HL-60 (cell line): ENCODE results near the gene STK32B.

Experiments used
- DNase-seq, 2 experiments: peaks; one replicate each; pipeline ENCODE4 v3.0.0-alpha.2; 2010 to 2020; ENCODE audit warnings: low read depth in 1 of 2, low spot score in 1 of 2
- H3K27ac ChIP-seq: fragments of 250-450 bp; sonication (Bioruptor Pico); replicated peaks from 2 replicates; pipeline ENCODE4 v1.5.1; 2020; ENCODE audit warnings: mild to moderate bottlenecking, moderate library complexity
- H3K27me3 ChIP-seq: fragments of 250-450 bp; sonication (Bioruptor Pico); 2 replicates; pipeline ENCODE4 v1.5.1; 2021; ENCODE audit warnings: mild to moderate bottlenecking, moderate library complexity; ENCODE audit not compliant: insufficient read depth, poor library complexity, severe bottlenecking
- H3K4me3 ChIP-seq: replicated peaks from 2 replicates; pipeline ENCODE4 v1.5.1; 2011; ENCODE audit warnings: mild to moderate bottlenecking, control low read depth, low read length; ENCODE audit not compliant: insufficient read depth
- GABPA ChIP-seq: IDR thresholded peaks from 2 replicates; pipeline ENCODE4 v1.6.1; 2012; ENCODE audit warnings: low read depth
- POLR2AphosphoS5 ChIP-seq: IDR thresholded peaks from 2 replicates; pipeline ENCODE4 v1.6.1; 2012; ENCODE audit warnings: low read depth
- SPI1 ChIP-seq: IDR thresholded peaks from 2 replicates; pipeline ENCODE4 v1.6.1; 2012; ENCODE audit warnings: low read depth, mild to moderate bottlenecking, borderline replicate concordance
- TF ChIP-seq, protein P1 (sequence below): IDR thresholded peaks from 2 replicates; pipeline ENCODE4 v1.6.1; 2012; ENCODE audit warnings: low read depth; ENCODE audit not compliant: insufficient replicate concordance
- TF ChIP-seq, protein P2 (sequence below): IDR thresholded peaks from one replicate; pipeline ENCODE4 v1.5.1; 2011; ENCODE audit warnings: low read length, control low read depth, inconsistent platforms; ENCODE audit not compliant: insufficient read depth

The STK32B gene

DNA sequence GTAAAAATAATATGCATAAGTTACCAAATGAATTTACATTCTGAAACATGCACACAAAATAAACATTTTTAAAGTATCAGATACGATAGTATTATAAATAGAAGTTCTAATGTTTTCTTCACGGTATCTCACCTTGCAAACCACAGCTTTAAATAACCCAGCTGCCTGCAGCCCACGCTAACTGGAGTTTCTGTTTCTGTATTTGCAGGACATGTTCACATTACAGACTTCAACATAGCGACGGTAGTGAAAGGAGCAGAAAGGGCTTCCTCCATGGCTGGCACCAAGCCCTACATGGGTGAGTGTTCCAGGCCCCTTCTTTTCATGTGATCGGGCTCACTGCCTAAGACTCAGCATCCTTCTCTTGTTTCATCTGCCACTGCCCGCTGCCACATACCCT is 365.4 kb downstream of the STK32B start:
- H3K27me3 ChIP-seq, result no peaks in the 10 kb centered on the region
- H3K27ac ChIP-seq, result no peak overlapping the region
- TF ChIP-seq POLR2AphosphoS5 (no peak), SPI1 (no peak), GABPA (no peak)
- TF ChIP-seq, protein P1, sequence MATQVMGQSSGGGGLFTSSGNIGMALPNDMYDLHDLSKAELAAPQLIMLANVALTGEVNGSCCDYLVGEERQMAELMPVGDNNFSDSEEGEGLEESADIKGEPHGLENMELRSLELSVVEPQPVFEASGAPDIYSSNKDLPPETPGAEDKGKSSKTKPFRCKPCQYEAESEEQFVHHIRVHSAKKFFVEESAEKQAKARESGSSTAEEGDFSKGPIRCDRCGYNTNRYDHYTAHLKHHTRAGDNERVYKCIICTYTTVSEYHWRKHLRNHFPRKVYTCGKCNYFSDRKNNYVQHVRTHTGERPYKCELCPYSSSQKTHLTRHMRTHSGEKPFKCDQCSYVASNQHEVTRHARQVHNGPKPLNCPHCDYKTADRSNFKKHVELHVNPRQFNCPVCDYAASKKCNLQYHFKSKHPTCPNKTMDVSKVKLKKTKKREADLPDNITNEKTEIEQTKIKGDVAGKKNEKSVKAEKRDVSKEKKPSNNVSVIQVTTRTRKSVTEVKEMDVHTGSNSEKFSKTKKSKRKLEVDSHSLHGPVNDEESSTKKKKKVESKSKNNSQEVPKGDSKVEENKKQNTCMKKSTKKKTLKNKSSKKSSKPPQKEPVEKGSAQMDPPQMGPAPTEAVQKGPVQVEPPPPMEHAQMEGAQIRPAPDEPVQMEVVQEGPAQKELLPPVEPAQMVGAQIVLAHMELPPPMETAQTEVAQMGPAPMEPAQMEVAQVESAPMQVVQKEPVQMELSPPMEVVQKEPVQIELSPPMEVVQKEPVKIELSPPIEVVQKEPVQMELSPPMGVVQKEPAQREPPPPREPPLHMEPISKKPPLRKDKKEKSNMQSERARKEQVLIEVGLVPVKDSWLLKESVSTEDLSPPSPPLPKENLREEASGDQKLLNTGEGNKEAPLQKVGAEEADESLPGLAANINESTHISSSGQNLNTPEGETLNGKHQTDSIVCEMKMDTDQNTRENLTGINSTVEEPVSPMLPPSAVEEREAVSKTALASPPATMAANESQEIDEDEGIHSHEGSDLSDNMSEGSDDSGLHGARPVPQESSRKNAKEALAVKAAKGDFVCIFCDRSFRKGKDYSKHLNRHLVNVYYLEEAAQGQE, result no peak
- TF ChIP-seq, protein P2, sequence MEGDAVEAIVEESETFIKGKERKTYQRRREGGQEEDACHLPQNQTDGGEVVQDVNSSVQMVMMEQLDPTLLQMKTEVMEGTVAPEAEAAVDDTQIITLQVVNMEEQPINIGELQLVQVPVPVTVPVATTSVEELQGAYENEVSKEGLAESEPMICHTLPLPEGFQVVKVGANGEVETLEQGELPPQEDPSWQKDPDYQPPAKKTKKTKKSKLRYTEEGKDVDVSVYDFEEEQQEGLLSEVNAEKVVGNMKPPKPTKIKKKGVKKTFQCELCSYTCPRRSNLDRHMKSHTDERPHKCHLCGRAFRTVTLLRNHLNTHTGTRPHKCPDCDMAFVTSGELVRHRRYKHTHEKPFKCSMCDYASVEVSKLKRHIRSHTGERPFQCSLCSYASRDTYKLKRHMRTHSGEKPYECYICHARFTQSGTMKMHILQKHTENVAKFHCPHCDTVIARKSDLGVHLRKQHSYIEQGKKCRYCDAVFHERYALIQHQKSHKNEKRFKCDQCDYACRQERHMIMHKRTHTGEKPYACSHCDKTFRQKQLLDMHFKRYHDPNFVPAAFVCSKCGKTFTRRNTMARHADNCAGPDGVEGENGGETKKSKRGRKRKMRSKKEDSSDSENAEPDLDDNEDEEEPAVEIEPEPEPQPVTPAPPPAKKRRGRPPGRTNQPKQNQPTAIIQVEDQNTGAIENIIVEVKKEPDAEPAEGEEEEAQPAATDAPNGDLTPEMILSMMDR, result no peak
- H3K4me3 ChIP-seq, result no peak overlapping the region
- DNase-seq, result no peak

DNA sequence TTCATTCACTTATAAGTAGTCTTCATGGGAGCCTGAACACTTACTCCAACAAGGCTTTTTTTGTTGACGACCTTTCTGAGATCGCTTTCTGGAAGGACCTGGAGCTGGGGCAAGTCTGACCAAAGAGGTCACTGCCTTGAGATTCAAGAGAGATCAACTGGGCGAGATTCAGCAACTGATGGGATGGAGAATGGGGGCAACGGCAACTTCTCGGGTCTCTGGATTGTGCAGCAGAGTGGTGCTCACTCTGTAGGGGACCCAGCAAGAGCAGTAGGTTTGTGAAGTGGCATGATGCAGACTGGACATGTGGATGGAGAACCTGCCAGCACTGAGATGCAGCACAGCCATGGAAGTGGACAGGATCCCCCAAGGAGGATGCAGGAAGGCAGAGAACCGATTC is 369.0 kb downstream of the STK32B start:
- DNase-seq, result no peak
- Histone ChIP-seq H3K27ac (no peak overlapping the region), H3K4me3 (no peak overlapping the region), H3K27me3 (no peaks in the 10 kb centered on the region)
- TF ChIP-seq, protein P2, result no peak
- no peak for TF ChIP-seq GABPA
- no peak for TF ChIP-seq POLR2AphosphoS5
- TF ChIP-seq, protein P1, result no peak
- no peak for TF ChIP-seq SPI1

DNA sequence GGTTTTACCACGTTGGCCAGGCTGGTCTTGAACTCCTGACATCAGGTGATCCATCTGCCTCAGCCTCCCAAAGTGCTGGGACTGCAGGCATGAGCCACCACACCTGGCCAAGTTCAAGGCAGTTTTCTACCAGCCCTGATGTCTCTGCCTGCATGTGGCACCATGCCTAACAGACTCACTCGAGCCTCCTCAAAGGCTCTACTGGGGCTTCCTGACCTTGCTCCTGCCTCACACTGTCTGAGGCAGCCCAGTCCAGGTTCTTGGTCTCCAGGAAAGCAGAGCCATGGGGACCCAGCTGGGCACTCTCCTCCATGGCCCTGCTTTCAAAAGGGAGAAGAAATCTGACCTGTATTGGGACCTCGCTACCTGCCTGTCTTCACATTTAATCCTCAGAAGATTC is 370.1 kb downstream of the STK32B start:
- no peaks in the 10 kb centered on the region for H3K27me3 ChIP-seq
- H3K27ac ChIP-seq, result no peak overlapping the region
- H3K4me3 ChIP-seq, result no peak overlapping the region
- no peak for DNase-seq
- TF ChIP-seq, protein P2, result no peak
- TF ChIP-seq GABPA, result no peak
- TF ChIP-seq, protein P1, result no peak
- TF ChIP-seq POLR2AphosphoS5, result no peak
- TF ChIP-seq SPI1, result no peak
